ENCODE results near the gene METTL25B. TPM values are rescaled to one million over a fixed set of nuclear protein-coding genes. Genes with fewer than 3 reads are reported as not detected.

METTL25B gene
- total and polyA plus RNA-seq, 10 of the 15 experiments (the other 5 are each of a cell fraction or from before 2014, with no cell fraction given): 5.9 to 25.2 (median 13.5) TPM

DNA sequence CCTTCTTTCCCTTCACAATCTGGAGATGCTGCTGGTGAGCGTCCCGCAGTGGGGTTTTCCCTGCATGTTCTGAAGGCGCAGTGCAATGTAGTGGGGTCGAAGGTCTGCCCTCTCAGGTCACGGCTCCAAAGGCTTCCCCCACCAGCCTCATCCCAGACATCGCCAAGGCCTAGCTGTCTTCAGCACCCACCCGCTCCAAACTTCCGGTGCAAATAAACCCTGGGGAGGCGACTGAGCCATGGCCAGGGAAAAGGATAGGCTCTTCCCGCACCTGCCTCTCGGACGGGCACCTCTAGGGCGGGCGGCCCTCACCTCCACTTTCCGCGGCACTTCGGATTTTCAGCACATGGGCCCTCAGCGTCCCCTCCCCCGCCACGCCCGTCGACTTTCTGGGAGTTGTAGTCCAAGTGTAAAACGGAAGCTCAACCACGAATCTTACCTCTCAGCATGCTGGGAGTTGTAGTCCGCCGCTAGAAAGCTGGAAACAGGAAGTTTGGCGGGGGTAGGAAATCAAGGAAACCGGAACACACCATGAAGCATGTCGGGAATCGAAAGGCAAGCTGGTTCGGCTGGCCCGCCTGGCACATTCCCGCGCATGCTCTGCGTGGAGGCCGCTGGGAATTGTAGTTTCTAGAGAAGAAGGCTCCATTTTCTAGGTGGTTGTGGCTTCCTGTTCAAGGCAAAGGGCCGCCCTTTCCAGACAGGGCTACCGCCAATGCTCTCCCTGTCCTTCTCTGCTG is 12.6 kb downstream of the METTL25B start, which contains the start of gene MRPL24 (continued):
- TF ChIP-seq, protein P1, sequence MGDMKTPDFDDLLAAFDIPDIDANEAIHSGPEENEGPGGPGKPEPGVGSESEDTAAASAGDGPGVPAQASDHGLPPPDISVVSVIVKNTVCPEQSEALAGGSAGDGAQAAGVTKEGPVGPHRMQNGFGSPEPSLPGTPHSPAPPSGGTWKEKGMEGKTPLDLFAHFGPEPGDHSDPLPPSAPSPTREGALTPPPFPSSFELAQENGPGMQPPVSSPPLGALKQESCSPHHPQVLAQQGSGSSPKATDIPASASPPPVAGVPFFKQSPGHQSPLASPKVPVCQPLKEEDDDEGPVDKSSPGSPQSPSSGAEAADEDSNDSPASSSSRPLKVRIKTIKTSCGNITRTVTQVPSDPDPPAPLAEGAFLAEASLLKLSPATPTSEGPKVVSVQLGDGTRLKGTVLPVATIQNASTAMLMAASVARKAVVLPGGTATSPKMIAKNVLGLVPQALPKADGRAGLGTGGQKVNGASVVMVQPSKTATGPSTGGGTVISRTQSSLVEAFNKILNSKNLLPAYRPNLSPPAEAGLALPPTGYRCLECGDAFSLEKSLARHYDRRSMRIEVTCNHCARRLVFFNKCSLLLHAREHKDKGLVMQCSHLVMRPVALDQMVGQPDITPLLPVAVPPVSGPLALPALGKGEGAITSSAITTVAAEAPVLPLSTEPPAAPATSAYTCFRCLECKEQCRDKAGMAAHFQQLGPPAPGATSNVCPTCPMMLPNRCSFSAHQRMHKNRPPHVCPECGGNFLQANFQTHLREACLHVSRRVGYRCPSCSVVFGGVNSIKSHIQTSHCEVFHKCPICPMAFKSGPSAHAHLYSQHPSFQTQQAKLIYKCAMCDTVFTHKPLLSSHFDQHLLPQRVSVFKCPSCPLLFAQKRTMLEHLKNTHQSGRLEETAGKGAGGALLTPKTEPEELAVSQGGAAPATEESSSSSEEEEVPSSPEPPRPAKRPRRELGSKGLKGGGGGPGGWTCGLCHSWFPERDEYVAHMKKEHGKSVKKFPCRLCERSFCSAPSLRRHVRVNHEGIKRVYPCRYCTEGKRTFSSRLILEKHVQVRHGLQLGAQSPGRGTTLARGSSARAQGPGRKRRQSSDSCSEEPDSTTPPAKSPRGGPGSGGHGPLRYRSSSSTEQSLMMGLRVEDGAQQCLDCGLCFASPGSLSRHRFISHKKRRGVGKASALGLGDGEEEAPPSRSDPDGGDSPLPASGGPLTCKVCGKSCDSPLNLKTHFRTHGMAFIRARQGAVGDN (IDR thresholded peaks at IDR 0.05): no peak
- TF ChIP-seq CREB1 (IDR thresholded peaks at IDR 0.05; ENCODE audit: low read depth) (no peak), ZNF622 (IDR thresholded peaks at IDR 0.05) (no peak), CREM (IDR thresholded peaks at IDR 0.05; ENCODE audit: low read depth) (peak; percentile 98), PAX5 (IDR thresholded peaks at IDR 0.05; ENCODE audit: borderline replicate concordance, low read depth, low read length) (peak; percentile 44; the same call in 1 of the 2 replicates), TARDBP (IDR thresholded peaks at IDR 0.05; ENCODE audit: borderline replicate concordance) (peak; percentile 97), FOS (IDR thresholded peaks at IDR 0.05; ENCODE audit: borderline replicate concordance, extremely low read depth, insufficient read length) (no peak), TCF7 (IDR thresholded peaks at IDR 0.05; ENCODE audit: borderline replicate concordance) (peak; percentile 19; the same call in 1 of the 2 replicates)
- TF ChIP-seq, protein P2, sequence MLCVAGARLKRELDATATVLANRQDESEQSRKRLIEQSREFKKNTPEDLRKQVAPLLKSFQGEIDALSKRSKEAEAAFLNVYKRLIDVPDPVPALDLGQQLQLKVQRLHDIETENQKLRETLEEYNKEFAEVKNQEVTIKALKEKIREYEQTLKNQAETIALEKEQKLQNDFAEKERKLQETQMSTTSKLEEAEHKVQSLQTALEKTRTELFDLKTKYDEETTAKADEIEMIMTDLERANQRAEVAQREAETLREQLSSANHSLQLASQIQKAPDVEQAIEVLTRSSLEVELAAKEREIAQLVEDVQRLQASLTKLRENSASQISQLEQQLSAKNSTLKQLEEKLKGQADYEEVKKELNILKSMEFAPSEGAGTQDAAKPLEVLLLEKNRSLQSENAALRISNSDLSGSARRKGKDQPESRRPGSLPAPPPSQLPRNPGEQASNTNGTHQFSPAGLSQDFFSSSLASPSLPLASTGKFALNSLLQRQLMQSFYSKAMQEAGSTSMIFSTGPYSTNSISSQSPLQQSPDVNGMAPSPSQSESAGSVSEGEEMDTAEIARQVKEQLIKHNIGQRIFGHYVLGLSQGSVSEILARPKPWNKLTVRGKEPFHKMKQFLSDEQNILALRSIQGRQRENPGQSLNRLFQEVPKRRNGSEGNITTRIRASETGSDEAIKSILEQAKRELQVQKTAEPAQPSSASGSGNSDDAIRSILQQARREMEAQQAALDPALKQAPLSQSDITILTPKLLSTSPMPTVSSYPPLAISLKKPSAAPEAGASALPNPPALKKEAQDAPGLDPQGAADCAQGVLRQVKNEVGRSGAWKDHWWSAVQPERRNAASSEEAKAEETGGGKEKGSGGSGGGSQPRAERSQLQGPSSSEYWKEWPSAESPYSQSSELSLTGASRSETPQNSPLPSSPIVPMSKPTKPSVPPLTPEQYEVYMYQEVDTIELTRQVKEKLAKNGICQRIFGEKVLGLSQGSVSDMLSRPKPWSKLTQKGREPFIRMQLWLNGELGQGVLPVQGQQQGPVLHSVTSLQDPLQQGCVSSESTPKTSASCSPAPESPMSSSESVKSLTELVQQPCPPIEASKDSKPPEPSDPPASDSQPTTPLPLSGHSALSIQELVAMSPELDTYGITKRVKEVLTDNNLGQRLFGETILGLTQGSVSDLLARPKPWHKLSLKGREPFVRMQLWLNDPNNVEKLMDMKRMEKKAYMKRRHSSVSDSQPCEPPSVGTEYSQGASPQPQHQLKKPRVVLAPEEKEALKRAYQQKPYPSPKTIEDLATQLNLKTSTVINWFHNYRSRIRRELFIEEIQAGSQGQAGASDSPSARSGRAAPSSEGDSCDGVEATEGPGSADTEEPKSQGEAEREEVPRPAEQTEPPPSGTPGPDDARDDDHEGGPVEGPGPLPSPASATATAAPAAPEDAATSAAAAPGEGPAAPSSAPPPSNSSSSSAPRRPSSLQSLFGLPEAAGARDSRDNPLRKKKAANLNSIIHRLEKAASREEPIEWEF (IDR thresholded peaks at IDR 0.05; ENCODE audit: insufficient replicate concordance, low read depth, low read length): no peak
- TF ChIP-seq, protein P3, sequence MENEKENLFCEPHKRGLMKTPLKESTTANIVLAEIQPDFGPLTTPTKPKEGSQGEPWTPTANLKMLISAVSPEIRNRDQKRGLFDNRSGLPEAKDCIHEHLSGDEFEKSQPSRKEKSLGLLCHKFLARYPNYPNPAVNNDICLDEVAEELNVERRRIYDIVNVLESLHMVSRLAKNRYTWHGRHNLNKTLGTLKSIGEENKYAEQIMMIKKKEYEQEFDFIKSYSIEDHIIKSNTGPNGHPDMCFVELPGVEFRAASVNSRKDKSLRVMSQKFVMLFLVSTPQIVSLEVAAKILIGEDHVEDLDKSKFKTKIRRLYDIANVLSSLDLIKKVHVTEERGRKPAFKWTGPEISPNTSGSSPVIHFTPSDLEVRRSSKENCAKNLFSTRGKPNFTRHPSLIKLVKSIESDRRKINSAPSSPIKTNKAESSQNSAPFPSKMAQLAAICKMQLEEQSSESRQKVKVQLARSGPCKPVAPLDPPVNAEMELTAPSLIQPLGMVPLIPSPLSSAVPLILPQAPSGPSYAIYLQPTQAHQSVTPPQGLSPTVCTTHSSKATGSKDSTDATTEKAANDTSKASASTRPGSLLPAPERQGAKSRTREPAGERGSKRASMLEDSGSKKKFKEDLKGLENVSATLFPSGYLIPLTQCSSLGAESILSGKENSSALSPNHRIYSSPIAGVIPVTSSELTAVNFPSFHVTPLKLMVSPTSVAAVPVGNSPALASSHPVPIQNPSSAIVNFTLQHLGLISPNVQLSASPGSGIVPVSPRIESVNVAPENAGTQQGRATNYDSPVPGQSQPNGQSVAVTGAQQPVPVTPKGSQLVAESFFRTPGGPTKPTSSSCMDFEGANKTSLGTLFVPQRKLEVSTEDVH (IDR thresholded peaks at IDR 0.05; ENCODE audit: low read depth, partially characterized antibody): peak; percentile 91
- TF ChIP-seq, protein P4, sequence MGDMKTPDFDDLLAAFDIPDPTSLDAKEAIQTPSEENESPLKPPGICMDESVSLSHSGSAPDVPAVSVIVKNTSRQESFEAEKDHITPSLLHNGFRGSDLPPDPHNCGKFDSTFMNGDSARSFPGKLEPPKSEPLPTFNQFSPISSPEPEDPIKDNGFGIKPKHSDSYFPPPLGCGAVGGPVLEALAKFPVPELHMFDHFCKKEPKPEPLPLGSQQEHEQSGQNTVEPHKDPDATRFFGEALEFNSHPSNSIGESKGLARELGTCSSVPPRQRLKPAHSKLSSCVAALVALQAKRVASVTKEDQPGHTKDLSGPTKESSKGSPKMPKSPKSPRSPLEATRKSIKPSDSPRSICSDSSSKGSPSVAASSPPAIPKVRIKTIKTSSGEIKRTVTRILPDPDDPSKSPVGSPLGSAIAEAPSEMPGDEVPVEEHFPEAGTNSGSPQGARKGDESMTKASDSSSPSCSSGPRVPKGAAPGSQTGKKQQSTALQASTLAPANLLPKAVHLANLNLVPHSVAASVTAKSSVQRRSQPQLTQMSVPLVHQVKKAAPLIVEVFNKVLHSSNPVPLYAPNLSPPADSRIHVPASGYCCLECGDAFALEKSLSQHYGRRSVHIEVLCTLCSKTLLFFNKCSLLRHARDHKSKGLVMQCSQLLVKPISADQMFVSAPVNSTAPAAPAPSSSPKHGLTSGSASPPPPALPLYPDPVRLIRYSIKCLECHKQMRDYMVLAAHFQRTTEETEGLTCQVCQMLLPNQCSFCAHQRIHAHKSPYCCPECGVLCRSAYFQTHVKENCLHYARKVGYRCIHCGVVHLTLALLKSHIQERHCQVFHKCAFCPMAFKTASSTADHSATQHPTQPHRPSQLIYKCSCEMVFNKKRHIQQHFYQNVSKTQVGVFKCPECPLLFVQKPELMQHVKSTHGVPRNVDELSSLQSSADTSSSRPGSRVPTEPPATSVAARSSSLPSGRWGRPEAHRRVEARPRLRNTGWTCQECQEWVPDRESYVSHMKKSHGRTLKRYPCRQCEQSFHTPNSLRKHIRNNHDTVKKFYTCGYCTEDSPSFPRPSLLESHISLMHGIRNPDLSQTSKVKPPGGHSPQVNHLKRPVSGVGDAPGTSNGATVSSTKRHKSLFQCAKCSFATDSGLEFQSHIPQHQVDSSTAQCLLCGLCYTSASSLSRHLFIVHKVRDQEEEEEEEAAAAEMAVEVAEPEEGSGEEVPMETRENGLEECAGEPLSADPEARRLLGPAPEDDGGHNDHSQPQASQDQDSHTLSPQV (IDR thresholded peaks at IDR 0.05): no peak

Data from GM12878 (cell line).